Posterior vena cava (tissue), 2 donors: ENCODE data around the gene POLE. TPM values are rescaled to one million over a fixed set of nuclear protein-coding genes. Genes with fewer than 3 reads are reported as not detected.

ENCODE experiments used
- DNase-seq: peaks from one replicate; pipeline ENCODE4 v3.0.0-alpha.2; 2020; ENCODE audit warnings: low spot score
- intact Hi-C, 2 donors: fragments of 100-400 bp; cut with DNase I; formaldehyde crosslinking; loops; one replicate each; pipeline versions ENCODE4 v1.14.1 to v1.14.2; 2022 to 2023
- total RNA-seq, 2 donors: library from RNA; stranded (reverse); fragmentation: NEBNext Ultra II Directional; extraction: Animal tissue kit (Norgen Biotek cat#: 25700); gene quantifications; one replicate each; pipeline ENCODE4 v1.2.1, GENCODE V29; 2021
- donor health status: DM: yes; HTN: yes; CAD: no.
- donor health status: DM: yes; HTN: yes; CAD: no.

POLE gene
- total RNA-seq, 2 donors from 2014 or later: 16.6 to 21.2 TPM

GRCh38 chr12:132689227-132689626, 2.1 kb upstream of the POLE start:
- intact Hi-C loops: no loop called here
- DNase-seq: no peak

- intact Hi-C loops: no loop called here
- DNase-seq: peak; percentile 78
Observed at GRCh38 chr12:132686825-132687210, 324 bp downstream of the POLE start.

GRCh38 chr12:132685400-132685799, 1.7 kb downstream of the POLE start:
- intact Hi-C loops: no loop called here
- peak; percentile 74 for DNase-seq

- DNase-seq: peak; percentile 41
- intact Hi-C loops: no loop called here
Observed at GRCh38 chr12:132677492-132677891, 9.7 kb downstream of the POLE start.

- intact Hi-C loops: no loop called here
- peak; percentile 62 for DNase-seq
Observed at GRCh38 chr12:132675757-132676432, 11.2 kb downstream of the POLE start.

- DNase-seq: no peak
- intact Hi-C loops: no loop called here
Observed at GRCh38 chr12:132674561-132674960, 12.6 kb downstream of the POLE start.

- peak; percentile 72 for DNase-seq
- intact Hi-C loops: no loop called here
Observed at GRCh38 chr12:132673288-132674179, 13.6 kb downstream of the POLE start.

GRCh38 chr12:132672678-132673077, 14.5 kb downstream of the POLE start:
- intact Hi-C loops: no loop called here
- peak; percentile 58 for DNase-seq

- DNase-seq: peak; percentile 62
- intact Hi-C loops: no loop called here
Observed at GRCh38 chr12:132672116-132672515, 15.0 kb downstream of the POLE start.

GRCh38 chr12:132669166-132669879, 17.8 kb downstream of the POLE start:
- peak; percentile 25 for DNase-seq
- intact Hi-C loops: loop anchor here in 1 of 2 donors (10.0 kb wide), 1 partner anchor 1225 kb away; no protein-coding TSS in a partner anchor

GRCh38 chr12:132668191-132669088, 18.7 kb downstream of the POLE start:
- intact Hi-C loops: loop anchor here in 1 of 2 donors (10.0 kb wide), 1 partner anchor 1224 kb away; no protein-coding TSS in a partner anchor
- DNase-seq: peak; percentile 68

GRCh38 chr12:132665794-132666193, 21.3 kb downstream of the POLE start:
- intact Hi-C loops: loop anchor here in 1 of 2 donors (10.0 kb wide), 1 partner anchor 1221 kb away; no protein-coding TSS in a partner anchor

GRCh38 chr12:132665149-132665491, 22.0 kb downstream of the POLE start:
- intact Hi-C loops: loop anchor here in 1 of 2 donors (10.0 kb wide), 1 partner anchor 1220 kb away; no protein-coding TSS in a partner anchor
- DNase-seq: peak; percentile 70

More at GRCh38 chr12:132665794-132666193, 21.3 kb downstream of the POLE start:
- DNase-seq: no peak

- intact Hi-C loops: loop anchor here in 1 of 2 donors (10.0 kb wide), 1 partner anchor 1220 kb away; no protein-coding TSS in a partner anchor
- peak; percentile 58 for DNase-seq
Observed at GRCh38 chr12:132664206-132665148, 22.7 kb downstream of the POLE start.

GRCh38 chr12:132662901-132663755, 24.0 kb downstream of the POLE start:
- intact Hi-C loops: loop anchor here in 1 of 2 donors (10.0 kb wide), 1 partner anchor 1218 kb away; no protein-coding TSS in a partner anchor
- DNase-seq: peak; percentile 77

GRCh38 chr12:132661972-132662371, 25.2 kb downstream of the POLE start:
- DNase-seq: peak; percentile 25
- intact Hi-C loops: loop anchor here in 1 of 2 donors (10.0 kb wide), 1 partner anchor 1217 kb away; no protein-coding TSS in a partner anchor
